Lower lobe of right lung (tissue), 2 donors: ENCODE data around the gene MYPN. TPM values are rescaled to one million over a fixed set of nuclear protein-coding genes. Genes with fewer than 3 reads are reported as not detected.
A peak's percentile ranks its signal among the peaks of the same experiment; 100 is the strongest.
"Not testable (repeated sequence)": the region's sequence is repeated elsewhere in the genome, so short reads cannot be mapped to it uniquely, and the experiment has no call there.

Experiments used
- ATAC-seq, 2 donors: fragments of 200-7000 bp; cut with Tn5 transposase; one replicate each; pipeline ENCODE4 v1.9.1; 2020 to 2022; ENCODE audit warnings: mild to moderate bottlenecking in 2 of 2, moderate library complexity in 2 of 2
- DNase-seq: peaks from one replicate; pipeline ENCODE4 v3.0.0-alpha.2; 2020
- H3K27ac ChIP-seq: fragments of 200-600 bp; one replicate; pipeline ENCODE4 v1.8.0; 2022
- H3K27me3 ChIP-seq: fragments of 200-600 bp; one replicate; pipeline ENCODE4 v1.8.0; 2022; ENCODE audit warnings: low read depth
- H3K36me3 ChIP-seq: fragments of 200-600 bp; one replicate; pipeline ENCODE4 v1.8.0; 2022; ENCODE audit warnings: mild to moderate bottlenecking
- H3K4me1 ChIP-seq: fragments of 200-600 bp; one replicate; pipeline ENCODE4 v1.8.0; 2022
- H3K4me3 ChIP-seq: fragments of 200-600 bp; one replicate; pipeline ENCODE4 v1.8.0; 2022; ENCODE audit warnings: mild to moderate bottlenecking
- H3K9me3 ChIP-seq: fragments of 200-600 bp; one replicate; pipeline ENCODE4 v1.8.0; 2022
- CTCF ChIP-seq: fragments of 200-600 bp; IDR thresholded peaks from one replicate; pipeline ENCODE4 v1.8.0; 2022; ENCODE audit warnings: antibody characterized with exemption, mild to moderate bottlenecking
- intact Hi-C: fragments of 100-400 bp; cut with DNase I; formaldehyde crosslinking; loops from one replicate; pipeline ENCODE4 v1.11.0; 2022
- total RNA-seq: library from RNA; stranded (reverse); fragmentation: NEBNext Ultra II Directional; extraction: Animal tissue kit (Norgen Biotek cat#: 25700); gene quantifications from one replicate; pipeline ENCODE4 v1.2.1, GENCODE V29; 2021
- donor health status: DM: no; HTN: yes; CAD: no; lungs with severe emphysema.

Gene MYPN
- total RNA-seq, 1 donor from 2014 or later, result not detected

GRCh38 chr10:68074775-68075549, 34.3 kb upstream of the MYPN start, which contains the start of gene HERC4:
Gene HERC4, minus strand, starts transcription at chr10:68075283. Its CDS starts 2,175 bp downstream, at chr10:68073108.
- peak within 1 kb of the TSS; percentile 97 for H3K27ac ChIP-seq
- peak; percentile 96 for DNase-seq
- ATAC-seq, result peak; percentile 99 to 100
- H3K36me3 ChIP-seq, result peaks cover 16% of the 10 kb centered on the region
- no peaks in the 10 kb centered on the region for H3K9me3 ChIP-seq
- TF ChIP-seq CTCF, result no peak
- H3K4me3 ChIP-seq, result peak within 1 kb of the TSS; percentile 90
- H3K4me1 ChIP-seq, result peaks cover 29% of the 10 kb centered on the region
- H3K27me3 ChIP-seq, result no peaks in the 10 kb centered on the region
- intact Hi-C loops, result no loop called here

GRCh38 chr10:68075550-68076004, 33.7 kb upstream of the MYPN start:
- peak overlapping the region; percentile 97 for H3K27ac ChIP-seq
- no peak for ATAC-seq
- intact Hi-C loops, result no loop called here
- no peak for TF ChIP-seq CTCF
- H3K36me3 ChIP-seq, result peaks cover 10% of the 10 kb centered on the region
- DNase-seq, result no peak
- H3K9me3 ChIP-seq, result no peaks in the 10 kb centered on the region
- H3K27me3 ChIP-seq, result no peaks in the 10 kb centered on the region
- H3K4me3 ChIP-seq, result peak overlapping the region; percentile 90
- peaks cover 29% of the 10 kb centered on the region for H3K4me1 ChIP-seq

- H3K4me3 ChIP-seq, DNase-seq, H3K9me3 ChIP-seq, H3K36me3 ChIP-seq, ATAC-seq, H3K27ac ChIP-seq, intact Hi-C loops, H3K27me3 ChIP-seq: not testable (repeated sequence)
- peaks cover 27% of the 10 kb centered on the region for H3K4me1 ChIP-seq
Measured at GRCh38 chr10:68076081-68076480, 33.2 kb upstream of the MYPN start.

GRCh38 chr10:68077026-68077425, 32.3 kb upstream of the MYPN start:
- Histone ChIP-seq H3K4me3 (no peak overlapping the region), H3K27me3 (no peaks in the 10 kb centered on the region), H3K36me3 (no peaks in the 10 kb centered on the region), H3K9me3 (no peaks in the 10 kb centered on the region), H3K27ac (no peak overlapping the region), H3K4me1 (peaks cover 17% of the 10 kb centered on the region)
- intact Hi-C loops, result no loop called here
- DNase-seq (no peak), ATAC-seq (no peak)
- TF ChIP-seq CTCF, result no peak

GRCh38 chr10:68079434-68079833, 29.9 kb upstream of the MYPN start:
- Histone ChIP-seq H3K27ac (no peak overlapping the region), H3K4me1 (no peaks in the 10 kb centered on the region), H3K36me3 (no peaks in the 10 kb centered on the region), H3K27me3 (no peaks in the 10 kb centered on the region), H3K9me3 (no peaks in the 10 kb centered on the region), H3K4me3 (no peak overlapping the region)
- no peak for TF ChIP-seq CTCF
- no peak for DNase-seq
- intact Hi-C loops, result no loop called here
- no peak for ATAC-seq

- Histone ChIP-seq H3K9me3 (no peaks in the 10 kb centered on the region), H3K36me3 (no peaks in the 10 kb centered on the region), H3K4me1 (no peaks in the 10 kb centered on the region), H3K27ac (no peak overlapping the region), H3K4me3 (no peak overlapping the region), H3K27me3 (no peaks in the 10 kb centered on the region)
- no peak for DNase-seq
- intact Hi-C loops, result no loop called here
- ATAC-seq, result no peak
- TF ChIP-seq CTCF, result no peak
Measured at GRCh38 chr10:68080853-68081431, 28.3 kb upstream of the MYPN start.
